Ectodermal cell (in vitro differentiated cells): ENCODE results near the gene ACSF3.
"Not testable (repeated sequence)": the region's sequence is repeated elsewhere in the genome, so short reads cannot be mapped to it uniquely, and the experiment has no call there.

Experiments used
- H3K27ac ChIP-seq: 2 replicates; pipeline ENCODE4 v1.7.0; 2013; ENCODE audit warnings: mild to moderate bottlenecking, low read depth, low read length; ENCODE audit not compliant: insufficient read depth, poor library complexity, severe bottlenecking
- H3K27me3 ChIP-seq: 2 replicates; pipeline ENCODE4 v1.7.0; 2013; ENCODE audit warnings: mild to moderate bottlenecking, low read length; ENCODE audit not compliant: insufficient read depth, control insufficient read depth, poor library complexity, severe bottlenecking
- H3K36me3 ChIP-seq: one replicate; pipeline ENCODE4 v1.7.0; 2013; ENCODE audit warnings: low read length; ENCODE audit not compliant: control insufficient read depth, insufficient read depth
- H3K4me1 ChIP-seq: one replicate; pipeline ENCODE4 v1.7.0; 2013; ENCODE audit warnings: low read length; ENCODE audit not compliant: control insufficient read depth, insufficient read depth
- H3K4me3 ChIP-seq: 2 replicates; pipeline ENCODE4 v1.7.0; 2013; ENCODE audit warnings: low read depth, low read length, control low read depth; ENCODE audit not compliant: insufficient read depth
- H3K9me3 ChIP-seq: 2 replicates; pipeline ENCODE4 v1.7.0; 2013; ENCODE audit warnings: mild to moderate bottlenecking, low read length, moderate library complexity; ENCODE audit not compliant: control insufficient read depth
- WGBS, 2 experiments: methylation state at CpG; one replicate each; pipeline ENCODE4 v1.1.7; 2013; ENCODE audit warnings: missing lambda C conversion rate in 2 of 2; 5-methylcytosine and 5-hydroxymethylcytosine counted together

The ACSF3 gene

GRCh38 chr16:89191033-89191900 is 97.6 kb downstream of the ACSF3 start:
- no peaks in the 10 kb centered on the region for H3K9me3 ChIP-seq
- peaks cover 47% of the 10 kb centered on the region for H3K27me3 ChIP-seq
- WGBS, 2 experiments, result 79 to 80% methylated on average over 44 of the region's 44 CpGs
- no peaks in the 10 kb centered on the region for H3K4me1 ChIP-seq
- H3K4me3 ChIP-seq, result no peak overlapping the region
- no peak overlapping the region for H3K27ac ChIP-seq
- no peaks in the 10 kb centered on the region for H3K36me3 ChIP-seq

DNA sequence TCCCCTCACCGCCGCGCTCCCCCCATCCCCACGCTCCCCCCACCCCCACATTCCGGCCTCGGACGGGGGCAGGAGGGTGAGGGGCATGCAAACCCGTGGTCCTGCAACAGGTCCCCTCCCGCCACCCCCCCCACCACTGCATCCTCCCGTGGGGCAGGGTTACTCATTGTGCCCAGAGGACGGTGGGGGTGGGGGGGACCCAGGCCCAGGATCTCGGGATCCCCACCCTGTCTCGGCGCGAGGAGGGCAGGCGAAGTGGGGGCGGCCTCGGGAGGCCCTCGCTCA is 98.2 kb downstream of the ACSF3 start:
- WGBS, 2 experiments, result 19 to 20% methylated on average over 12 to 15 of the region's 19 CpGs

DNA sequence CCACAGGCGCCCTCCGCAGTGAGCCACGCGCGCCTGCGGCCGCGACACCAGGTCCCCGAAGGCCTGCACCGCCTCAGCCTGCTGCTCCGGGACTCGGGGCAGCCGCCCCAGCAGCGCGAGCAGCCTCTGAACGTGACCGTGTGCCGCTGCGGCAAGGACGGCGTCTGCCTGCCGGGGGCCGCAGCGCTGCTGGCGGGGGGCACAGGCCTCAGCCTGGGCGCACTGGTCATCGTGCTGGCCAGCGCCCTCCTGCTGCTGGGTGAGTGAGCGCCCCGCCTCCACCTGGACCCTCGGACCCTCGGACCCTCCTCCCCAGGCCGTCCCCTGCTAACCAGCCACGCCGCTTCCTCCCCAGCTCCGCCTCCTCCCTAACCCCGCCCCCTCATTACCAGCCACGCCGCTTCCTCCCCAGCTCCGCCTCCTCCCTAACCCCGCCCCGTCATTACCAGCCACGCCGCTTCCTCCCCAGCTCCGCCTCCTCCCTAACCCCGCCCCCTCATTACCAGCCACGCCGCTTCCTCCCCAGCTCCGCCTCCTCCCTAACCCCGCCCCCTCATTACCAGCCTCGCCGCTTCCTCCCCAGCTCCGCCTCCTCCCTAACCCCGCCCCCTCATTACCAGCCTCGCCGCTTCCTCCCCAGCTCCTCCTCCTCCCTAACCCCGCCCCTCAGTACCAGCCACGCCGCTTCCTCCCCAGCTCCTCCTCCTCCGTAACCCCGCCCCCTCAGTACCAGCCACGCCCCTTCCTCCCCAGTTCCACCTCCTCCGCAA is 98.7 kb downstream of the ACSF3 start:
- not testable (repeated sequence) for H3K27ac ChIP-seq, H3K4me1 ChIP-seq, H3K4me3 ChIP-seq, H3K36me3 ChIP-seq, H3K9me3 ChIP-seq
- H3K27me3 ChIP-seq, result peaks cover 47% of the 10 kb centered on the region
- WGBS, 2 experiments, result 3 to 4% methylated on average over 63 of the region's 63 CpGs

More for the DNA sequence above, 98.2 kb downstream of the ACSF3 start:
- Histone ChIP-seq H3K9me3 (no peaks in the 10 kb centered on the region), H3K4me1 (no peaks in the 10 kb centered on the region), H3K4me3 (no peak overlapping the region), H3K27me3 (peaks cover 47% of the 10 kb centered on the region), H3K27ac (no peak overlapping the region), H3K36me3 (no peaks in the 10 kb centered on the region)

- Histone ChIP-seq H3K9me3 (no peaks in the 10 kb centered on the region), H3K27me3 (peaks cover 47% of the 10 kb centered on the region), H3K4me1 (no peaks in the 10 kb centered on the region), H3K27ac (no peak overlapping the region), H3K36me3 (no peaks in the 10 kb centered on the region), H3K4me3 (no peak overlapping the region)
- WGBS, 2 experiments, result 14% methylated on average over 31 to 34 of the region's 39 CpGs
Observed at GRCh38 chr16:89192956-89193575, 99.4 kb downstream of the ACSF3 start.

GRCh38 chr16:89193576-89194293 is 100.1 kb downstream of the ACSF3 start:
- Histone ChIP-seq H3K27me3 (peaks cover 51% of the 10 kb centered on the region), H3K9me3 (no peaks in the 10 kb centered on the region), H3K4me3 (no peak overlapping the region), H3K4me1 (no peaks in the 10 kb centered on the region), H3K36me3 (no peaks in the 10 kb centered on the region), H3K27ac (no peak overlapping the region)
- 88% methylated on average over 38 of the region's 38 CpGs for WGBS, 2 experiments

GRCh38 chr16:89194340-89195311 is 101.0 kb downstream of the ACSF3 start:
- WGBS, 2 experiments, result 93% methylated on average over 45 of the region's 45 CpGs
- H3K9me3 ChIP-seq, result no peaks in the 10 kb centered on the region
- peaks cover 59% of the 10 kb centered on the region for H3K27me3 ChIP-seq
- H3K27ac ChIP-seq, result no peak overlapping the region
- no peaks in the 10 kb centered on the region for H3K36me3 ChIP-seq
- no peak overlapping the region for H3K4me3 ChIP-seq
- no peaks in the 10 kb centered on the region for H3K4me1 ChIP-seq

GRCh38 chr16:89195521-89196171 is 102.0 kb downstream of the ACSF3 start:
- Histone ChIP-seq H3K9me3 (no peaks in the 10 kb centered on the region), H3K36me3 (no peaks in the 10 kb centered on the region), H3K4me1 (peaks cover 8% of the 10 kb centered on the region), H3K27ac (no peak overlapping the region), H3K4me3 (no peak overlapping the region), H3K27me3 (peaks cover 59% of the 10 kb centered on the region)
- WGBS, 2 experiments, result 89 to 91% methylated on average over 21 of the region's 21 CpGs

DNA sequence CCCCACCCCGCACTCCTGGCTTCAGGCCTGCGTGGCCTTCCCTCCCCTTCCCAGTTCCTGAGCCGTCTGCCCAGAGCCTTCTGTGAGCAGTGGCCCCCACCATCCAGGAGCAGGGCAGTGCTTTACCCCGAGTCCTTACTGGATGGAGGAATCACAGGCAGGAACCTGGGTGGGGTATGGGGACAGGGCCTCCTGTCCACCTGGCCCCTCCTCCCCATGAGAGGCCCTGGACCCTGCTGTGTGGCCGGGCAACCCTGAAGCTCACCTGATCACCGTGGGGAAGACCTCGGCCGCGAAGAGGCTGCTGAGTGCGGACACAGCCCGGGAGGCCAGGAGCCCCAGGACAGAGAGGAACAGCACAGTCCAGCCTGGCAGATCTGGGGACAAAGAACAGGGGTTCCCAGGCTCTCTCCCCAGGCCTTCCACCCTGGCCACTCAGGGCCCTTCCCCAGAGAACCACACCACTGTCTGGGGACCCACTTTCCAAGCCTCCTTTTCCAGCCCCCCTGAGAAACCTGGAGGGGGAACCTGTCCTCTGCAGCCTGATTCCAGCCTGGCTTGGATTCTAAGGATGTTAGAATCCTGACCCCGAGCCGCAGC is 103.5 kb downstream of the ACSF3 start:
- WGBS, 2 experiments, result 89 to 90% methylated on average over 13 of the region's 13 CpGs

More for the DNA sequence above, 103.5 kb downstream of the ACSF3 start:
- peaks cover 57% of the 10 kb centered on the region for H3K27me3 ChIP-seq
- no peaks in the 10 kb centered on the region for H3K9me3 ChIP-seq
- no peak overlapping the region for H3K4me3 ChIP-seq
- no peaks in the 10 kb centered on the region for H3K36me3 ChIP-seq
- H3K4me1 ChIP-seq, result peaks cover 10% of the 10 kb centered on the region
- H3K27ac ChIP-seq, result no peak overlapping the region
